ENCODE measurements around the gene SNX33. TPM values are rescaled to one million over a fixed set of nuclear protein-coding genes. Genes with fewer than 3 reads are reported as not detected.

Gene SNX33
- total RNA-seq, 2 experiments from 2014 or later, result 3.8 TPM

DNA sequence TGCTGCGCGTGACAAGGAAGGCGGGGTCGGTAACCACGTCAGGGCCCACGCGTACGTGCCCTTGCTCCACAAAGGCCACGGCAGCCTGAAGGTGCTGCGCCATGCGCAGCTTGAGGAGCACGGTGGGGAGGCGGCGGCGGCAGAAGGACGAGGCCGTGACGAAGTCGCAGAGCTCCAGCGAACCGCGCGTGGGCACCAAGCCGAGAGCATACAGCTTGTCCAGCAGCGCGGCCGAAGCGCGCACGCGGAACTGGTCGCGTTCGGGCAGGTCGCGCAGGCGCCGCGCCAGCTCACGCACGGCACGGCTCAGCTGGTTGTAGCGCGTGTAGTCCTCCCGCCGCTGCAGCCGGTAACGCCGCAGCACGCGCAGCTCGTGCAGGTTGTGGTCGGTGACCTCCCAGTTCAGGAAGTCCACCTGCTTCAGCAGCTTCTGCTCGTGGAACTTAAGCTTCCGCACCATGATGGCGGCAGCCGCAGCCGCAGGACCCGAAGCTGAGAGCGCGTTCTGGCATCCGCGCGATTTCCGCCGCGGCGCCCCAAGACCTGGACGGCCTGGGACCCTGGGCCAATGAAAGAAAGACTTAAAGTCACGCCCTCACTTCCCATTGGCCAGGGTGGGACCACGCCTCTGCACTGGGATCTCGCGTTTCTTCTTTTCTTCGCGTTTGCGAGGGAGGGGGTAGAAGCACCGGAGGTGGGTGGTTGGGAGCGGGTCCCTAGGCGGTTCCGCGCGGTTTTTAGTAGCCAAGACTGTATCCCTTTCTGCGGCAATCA, 7.8 kb upstream of the SNX33 start, which contains the start of gene IMP3:
TSS of gene IMP3 (minus strand) at position 516 of the 774 bp plus-strand sequence. CDS start at position 460, 56 bp downstream.
- ChIA-PET POLR2A (interaction anchor here (0.7 to 4.3 kb wide), 10 partner anchors 11 to 1024 kb away, joined by 3 to 73 read pairs (median 6); partner anchors contain the start of genes MAN2C1, PTPN9, SIN3A and SNUPN), CTCF (interaction anchor here (0.8 to 5.5 kb wide), 9 partner anchors 12 to 272 kb away, joined by 3 to 25 read pairs (median 6); partner anchors contain the start of genes MAN2C1, SNUPN and UBE2Q2)

DNA sequence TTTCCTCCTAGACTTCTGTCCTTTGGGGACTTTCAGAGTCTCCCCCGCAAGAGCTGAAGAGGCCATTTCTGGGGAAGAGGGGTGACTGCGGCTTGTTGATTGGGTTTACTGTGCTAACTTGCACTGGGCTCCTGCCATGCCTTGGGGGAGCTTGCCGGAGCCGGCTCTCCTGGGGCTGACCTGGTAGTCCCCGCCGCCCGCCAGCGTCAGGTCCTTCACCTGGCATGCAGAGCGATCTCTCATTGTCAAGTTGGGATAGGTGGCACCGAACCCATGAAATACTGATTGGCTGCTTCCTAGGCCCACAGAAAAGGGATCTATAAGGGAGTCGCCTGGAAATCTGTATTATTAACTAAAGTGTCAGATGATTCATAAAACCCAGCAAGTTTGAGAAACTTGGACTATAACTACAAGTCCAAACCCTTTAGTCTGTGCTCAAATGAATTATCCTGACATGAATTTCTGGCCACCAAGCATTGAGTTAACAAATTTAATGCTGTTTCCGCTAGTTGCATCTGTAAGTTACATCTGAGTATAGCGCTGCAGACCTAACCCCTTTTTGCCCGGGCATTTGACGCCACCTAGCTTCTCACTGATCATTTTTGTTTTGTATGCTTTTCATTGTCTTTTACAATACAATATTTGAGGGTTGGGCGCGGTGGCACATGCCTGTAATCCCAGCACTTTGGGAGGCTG, 7.1 kb upstream of the SNX33 start:
- POLR2A ChIA-PET, result interaction anchor here (0.5 to 4.3 kb wide), 10 partner anchors 11 to 275 kb away, joined by 3 to 73 read pairs (median 8); partner anchors contain the start of genes MAN2C1, PTPN9, SIN3A and SNUPN
- CTCF ChIA-PET, result interaction anchor here (0.5 to 5.5 kb wide), 15 partner anchors 10 to 649 kb away, joined by 3 to 25 read pairs (median 4); partner anchors contain the start of genes MAN2C1, PTPN9, SNUPN and UBE2Q2

DNA sequence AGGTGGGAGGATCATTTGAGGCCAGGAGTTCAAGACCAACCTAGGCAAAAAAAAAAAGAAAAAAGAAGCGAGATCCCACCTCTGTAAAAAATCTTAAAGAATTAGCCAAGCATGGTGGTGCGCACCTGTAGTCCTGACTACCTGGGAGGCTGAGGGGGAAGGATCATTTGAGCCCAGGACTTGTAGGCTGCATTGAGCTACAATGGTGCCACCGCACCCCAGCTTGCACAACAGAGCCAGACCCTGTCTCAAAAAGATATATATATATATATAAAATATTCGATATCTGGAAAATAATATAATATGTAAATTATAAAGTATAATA, 6.6 kb upstream of the SNX33 start:
- ChIA-PET POLR2A (interaction anchor here (2.2 to 4.3 kb wide), 4 partner anchors 15 to 273 kb away, joined by 15 to 73 read pairs (median 32); partner anchors contain the start of genes MAN2C1, PTPN9, SIN3A and SNUPN), CTCF (interaction anchor here (0.7 to 5.5 kb wide), 11 partner anchors 8 to 273 kb away, joined by 3 to 25 read pairs (median 4); partner anchors contain the start of genes MAN2C1, PTPN9, SNUPN and UBE2Q2)

DNA sequence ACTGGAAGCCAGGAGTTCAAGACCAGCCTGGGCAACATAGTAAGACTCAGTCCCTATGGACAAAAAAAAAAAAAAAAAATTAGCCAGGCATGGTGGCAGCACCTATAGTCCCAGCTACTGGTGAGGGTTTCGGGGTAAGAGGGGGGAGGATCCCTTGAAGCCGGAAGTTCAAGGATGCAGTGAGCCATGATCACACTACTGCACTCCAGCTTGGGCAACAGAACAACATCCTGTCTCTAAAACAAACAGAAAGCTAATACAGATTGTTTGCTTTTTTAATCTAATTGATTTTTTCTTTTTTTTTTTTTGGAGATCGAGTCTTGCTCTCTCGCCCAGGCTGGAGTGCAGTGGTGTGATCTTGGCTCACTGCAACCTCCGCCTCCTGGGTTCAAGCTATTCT, 6.1 kb upstream of the SNX33 start:
- CTCF ChIA-PET, result interaction anchor here (0.7 to 2.4 kb wide), 7 partner anchors 7 to 273 kb away, joined by 3 to 21 read pairs (median 4); partner anchors contain the start of genes MAN2C1 and PTPN9
- POLR2A ChIA-PET, result interaction anchor here (0.7 to 4.3 kb wide), 3 partner anchors 63 to 293 kb away, joined by 4 to 73 read pairs (median 15); partner anchors contain the start of genes PTPN9 and SIN3A

DNA sequence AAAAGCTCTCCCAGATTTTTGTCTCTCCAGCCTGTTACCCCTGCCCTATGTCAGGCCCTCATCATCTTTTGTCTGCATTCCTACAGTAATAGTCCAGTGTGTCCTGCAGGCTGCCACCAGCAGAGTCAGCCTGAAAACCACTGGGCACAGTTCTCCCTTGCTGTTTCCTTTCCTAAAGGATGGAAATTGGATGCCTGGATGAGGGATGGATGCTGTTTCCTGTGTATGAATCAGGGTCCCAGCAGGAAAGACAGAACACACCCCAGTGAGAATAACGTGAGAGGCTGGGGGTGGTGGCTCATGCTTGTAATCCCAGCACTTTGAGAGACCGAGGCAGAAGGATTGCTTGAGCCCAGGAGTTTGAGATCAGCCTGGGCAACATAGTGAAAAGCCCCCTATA, 3.3 kb upstream of the SNX33 start:
- CTCF ChIA-PET, result interaction anchor here (0.7 kb wide), 1 partner anchor 50 kb away, joined by 4 read pairs; no protein-coding TSS in a partner anchor
- POLR2A ChIA-PET, result no interaction called here

DNA sequence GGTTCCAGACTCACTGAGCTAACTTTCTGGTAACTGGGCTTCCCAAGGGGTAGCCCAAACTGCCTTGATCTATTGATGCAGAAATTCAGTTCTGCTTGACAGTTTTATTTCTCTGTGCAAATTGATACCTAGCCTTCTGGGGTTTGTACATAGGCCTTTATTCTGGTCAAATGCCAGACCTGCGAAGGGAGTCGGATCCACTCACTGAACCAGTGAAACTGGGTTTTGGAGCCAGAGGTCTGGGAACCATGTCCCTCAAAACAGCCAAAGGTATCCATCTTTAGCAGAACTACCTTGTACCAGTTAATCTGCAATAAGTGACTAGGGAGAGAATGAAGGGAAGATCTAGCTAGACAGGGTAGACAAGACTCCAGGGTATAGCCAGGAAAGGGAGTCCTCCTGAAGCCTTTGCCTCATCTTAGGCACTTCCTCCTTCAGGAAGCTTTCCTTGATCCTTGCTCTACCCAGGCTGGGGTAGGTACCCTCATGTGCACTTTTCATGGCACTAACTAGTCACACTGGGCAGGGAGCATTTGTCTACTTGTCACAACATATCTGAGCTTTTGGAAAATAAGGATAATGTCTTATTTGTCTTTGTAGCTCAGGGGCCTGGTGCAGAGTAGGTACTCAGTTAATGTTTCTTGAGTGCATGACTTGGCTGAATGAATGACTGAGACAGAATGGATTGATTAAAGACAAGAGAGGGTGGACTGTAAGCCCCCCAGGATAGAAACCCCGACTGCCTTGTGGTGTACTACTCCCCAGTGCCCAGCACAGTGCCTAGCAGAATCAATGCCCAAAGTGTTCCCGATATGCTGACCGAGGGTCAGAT, 1.4 kb upstream of the SNX33 start:
- ChIA-PET CTCF (interaction anchor here (0.7 to 2.4 kb wide), 3 partner anchors 37 to 279 kb away, joined by 3 to 9 read pairs (median 4); no protein-coding TSS in a partner anchor), POLR2A (interaction anchor here (0.5 to 1.9 kb wide), 5 partner anchors 8 to 506 kb away, joined by 3 to 11 read pairs (median 4); partner anchors contain the start of genes MAN2C1 and PTPN9)

DNA sequence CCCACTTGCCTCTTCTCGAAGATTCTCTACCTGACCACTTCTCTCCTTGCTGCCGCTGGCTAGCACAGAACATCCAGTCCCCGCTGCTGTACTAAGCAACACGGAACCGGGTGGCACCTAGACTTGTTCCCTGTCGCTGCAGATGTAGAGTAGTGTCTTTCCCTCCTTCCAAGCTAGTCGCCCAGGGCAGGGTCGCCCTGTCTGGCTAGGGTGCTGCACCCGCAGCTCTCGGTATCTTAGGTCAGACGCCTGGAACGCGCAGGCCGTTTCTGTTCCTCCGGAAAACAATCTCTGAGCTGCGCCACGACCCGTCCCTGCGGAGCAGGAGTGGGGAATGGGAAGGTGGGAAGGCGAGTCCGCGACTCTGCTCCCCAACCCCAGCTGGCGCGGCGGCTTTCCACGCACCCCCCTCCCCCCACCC, 758 bp upstream of the SNX33 start:
- POLR2A ChIA-PET, result interaction anchor here (0.5 to 1.9 kb wide), 8 partner anchors 9 to 506 kb away, joined by 3 to 11 read pairs (median 5); partner anchors contain the start of genes MAN2C1, PTPN9, SIN3A and SNUPN
- CTCF ChIA-PET, result interaction anchor here (0.9 to 2.4 kb wide), 6 partner anchors 8 to 279 kb away, joined by 3 to 9 read pairs (median 3); no protein-coding TSS in a partner anchor

DNA sequence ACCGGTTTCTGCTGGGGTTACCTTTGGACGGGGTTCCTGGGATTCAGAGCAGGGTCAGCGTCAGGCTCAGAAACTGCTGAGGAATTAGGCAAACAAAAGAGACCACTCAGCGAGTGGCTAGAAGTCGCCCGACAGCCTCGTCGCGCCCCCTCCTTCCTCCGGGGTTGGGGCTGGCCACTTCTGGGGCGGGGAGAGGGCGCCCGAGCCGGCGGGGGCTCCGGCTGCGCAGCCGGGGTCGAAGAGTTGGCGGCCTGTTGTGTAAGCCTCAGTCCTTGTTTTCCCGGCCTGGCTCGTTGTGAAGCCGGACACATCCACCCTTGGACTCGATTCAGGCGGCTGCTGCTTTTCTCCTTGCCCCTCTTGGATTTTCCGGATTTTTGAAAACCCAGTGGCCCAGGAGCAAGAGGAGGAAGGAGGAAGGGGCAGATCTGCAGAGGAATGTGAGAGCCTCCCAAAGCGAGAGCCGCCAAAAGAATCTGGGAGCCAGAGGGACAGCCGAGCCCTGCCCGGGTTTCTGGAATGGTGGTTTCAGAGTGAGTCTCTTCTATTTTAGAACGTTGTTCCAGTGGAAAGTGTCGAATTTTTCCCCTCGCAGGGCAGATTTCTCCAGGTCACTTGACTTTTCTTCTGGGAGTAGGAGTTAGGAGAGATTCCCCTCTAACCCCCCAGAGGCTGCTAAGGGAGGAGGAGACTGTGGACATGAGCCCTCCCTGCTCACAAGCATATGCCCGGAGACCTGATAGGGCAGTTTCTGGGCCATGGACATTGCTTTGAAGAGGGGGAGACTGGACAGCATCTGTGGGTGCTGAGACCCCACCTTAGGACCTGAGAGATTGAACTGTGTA, 666 bp downstream of the SNX33 start:
- ChIA-PET POLR2A (interaction anchor here (0.5 to 1.9 kb wide), 5 partner anchors 23 to 280 kb away, joined by 4 to 11 read pairs (median 5); partner anchors contain the start of genes MAN2C1 and SNUPN), CTCF (interaction anchor here (0.5 to 2.4 kb wide), 8 partner anchors 7 to 281 kb away, joined by 3 to 9 read pairs (median 3); partner anchors contain the start of gene PTPN9)

DNA sequence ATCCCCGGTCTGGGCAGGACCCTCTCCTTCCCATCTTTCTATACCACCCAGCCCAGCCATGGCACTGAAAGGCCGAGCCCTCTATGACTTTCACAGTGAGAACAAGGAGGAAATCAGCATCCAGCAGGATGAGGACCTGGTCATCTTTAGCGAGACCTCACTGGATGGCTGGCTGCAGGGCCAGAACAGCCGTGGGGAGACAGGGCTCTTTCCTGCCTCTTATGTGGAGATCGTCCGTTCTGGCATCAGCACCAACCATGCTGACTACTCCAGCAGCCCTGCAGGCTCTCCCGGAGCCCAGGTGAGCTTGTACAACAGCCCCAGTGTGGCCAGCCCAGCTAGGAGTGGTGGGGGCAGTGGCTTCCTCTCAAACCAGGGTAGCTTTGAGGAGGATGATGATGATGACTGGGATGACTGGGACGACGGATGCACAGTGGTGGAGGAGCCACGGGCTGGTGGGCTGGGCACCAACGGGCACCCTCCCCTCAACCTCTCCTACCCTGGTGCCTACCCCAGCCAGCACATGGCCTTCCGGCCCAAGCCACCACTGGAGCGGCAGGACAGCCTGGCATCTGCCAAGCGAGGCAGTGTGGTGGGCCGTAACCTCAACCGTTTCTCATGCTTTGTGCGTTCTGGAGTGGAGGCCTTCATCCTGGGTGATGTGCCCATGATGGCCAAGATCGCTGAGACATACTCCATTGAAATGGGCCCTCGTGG, 1.5 kb downstream of the SNX33 start:
- ChIA-PET CTCF (interaction anchor here (0.5 kb wide), 1 partner anchor 8 kb away, joined by 3 read pairs; no protein-coding TSS in a partner anchor), POLR2A (no interaction called here)

DNA sequence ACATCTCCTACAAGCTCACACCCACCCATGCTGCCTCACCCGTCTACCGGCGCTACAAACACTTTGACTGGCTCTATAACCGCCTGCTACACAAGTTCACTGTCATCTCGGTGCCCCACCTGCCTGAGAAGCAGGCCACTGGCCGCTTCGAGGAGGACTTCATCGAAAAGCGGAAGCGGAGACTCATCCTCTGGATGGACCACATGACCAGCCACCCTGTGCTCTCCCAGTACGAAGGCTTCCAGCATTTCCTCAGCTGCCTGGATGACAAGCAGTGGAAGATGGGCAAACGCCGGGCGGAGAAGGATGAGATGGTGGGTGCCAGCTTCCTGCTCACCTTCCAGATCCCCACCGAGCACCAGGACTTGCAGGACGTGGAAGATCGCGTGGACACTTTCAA, 2.1 kb downstream of the SNX33 start:
- ChIA-PET CTCF (no interaction called here), POLR2A (no interaction called here)

DNA sequence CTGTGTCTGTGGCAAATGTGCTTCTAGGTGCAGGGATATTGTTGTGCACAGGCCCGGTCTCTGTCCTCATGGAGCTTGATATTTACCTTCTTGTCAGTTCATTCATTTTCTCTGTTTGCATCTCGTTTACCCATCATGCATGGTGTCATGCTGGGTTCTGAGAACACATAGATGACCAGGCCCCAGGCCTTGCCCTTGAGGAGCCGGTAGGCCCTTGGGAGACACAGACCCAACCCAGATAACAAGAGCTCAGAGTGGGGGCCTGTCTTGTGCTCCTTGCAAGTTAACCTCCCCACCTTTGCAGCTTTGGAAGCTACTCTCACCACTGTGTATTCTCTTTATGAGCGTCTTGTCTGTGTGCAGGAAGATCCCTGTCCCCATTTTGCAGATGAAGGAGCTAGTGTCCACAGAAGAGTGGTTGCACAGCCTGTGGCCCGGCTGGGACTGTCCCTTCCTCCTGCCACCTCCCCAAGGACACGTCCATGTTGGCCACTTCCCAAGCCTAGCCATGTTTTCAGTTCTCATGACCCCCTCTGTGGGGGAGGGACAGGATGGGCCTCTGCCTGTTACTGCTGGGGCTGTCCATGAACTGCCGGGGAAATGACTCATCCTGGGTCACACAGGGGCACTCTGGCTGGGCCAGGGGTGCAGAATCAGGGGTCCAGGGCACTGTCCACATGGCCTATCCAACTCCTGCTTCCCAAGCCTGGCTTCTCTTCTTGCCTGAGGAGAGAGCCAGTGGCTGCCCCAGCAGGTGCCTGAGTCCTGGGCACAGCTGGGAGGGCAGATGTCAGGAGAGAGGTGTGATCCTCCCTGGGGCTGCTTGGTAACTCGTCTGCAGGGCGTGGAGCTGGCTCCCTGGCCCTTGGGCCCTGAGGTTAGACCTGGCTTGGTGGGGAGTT, 3.4 kb downstream of the SNX33 start:
- ChIA-PET POLR2A (interaction anchor here (0.6 to 1.8 kb wide), 3 partner anchors 11 to 195 kb away, joined by 3 to 7 read pairs (median 4); partner anchors contain the start of gene IMP3), CTCF (interaction anchor here (0.9 to 1.1 kb wide), 2 partner anchors 11 to 35 kb away, joined by 3 read pairs; partner anchors contain the start of gene IMP3)

DNA sequence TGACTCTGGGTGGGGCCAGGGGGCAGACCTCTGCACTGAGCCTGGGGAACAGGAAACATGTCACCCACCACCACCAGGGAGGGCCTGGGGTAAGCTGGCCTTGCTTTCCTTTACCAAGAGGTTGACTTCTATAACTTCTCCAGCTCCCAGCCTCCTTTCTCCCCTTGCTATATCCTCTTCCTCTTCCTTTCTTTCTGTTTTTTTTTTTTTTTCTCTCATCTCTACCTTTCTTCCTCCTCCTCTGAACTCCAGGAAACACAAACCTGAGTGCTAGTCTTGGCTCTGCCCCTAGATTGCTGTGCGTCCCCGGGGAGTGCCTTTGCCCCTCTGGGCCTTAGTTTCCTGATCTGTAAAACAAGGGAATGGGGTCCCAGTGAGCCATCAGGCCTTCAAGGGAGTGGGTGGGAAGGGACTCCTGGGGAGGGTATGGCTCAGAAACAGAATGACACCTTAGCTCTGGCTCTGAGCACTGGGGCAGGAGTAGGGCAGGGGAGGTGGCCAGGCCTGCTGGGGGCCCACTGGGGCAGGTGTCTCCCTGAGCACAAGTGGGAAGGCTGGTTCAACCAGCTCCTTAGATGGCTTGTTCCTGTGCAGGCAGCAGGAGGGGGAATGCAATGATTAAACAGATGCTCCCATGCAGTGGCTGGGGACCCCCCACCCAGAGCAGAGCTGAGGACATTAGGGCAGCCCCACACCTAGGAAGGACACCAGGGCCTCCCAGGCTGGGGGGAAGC, 4.3 kb downstream of the SNX33 start:
- ChIA-PET CTCF (interaction anchor here (0.5 to 1.1 kb wide), 3 partner anchors 12 to 151 kb away, joined by 3 read pairs; partner anchors contain the start of gene IMP3), POLR2A (interaction anchor here (0.6 to 1.8 kb wide), 3 partner anchors 12 to 196 kb away, joined by 3 to 7 read pairs (median 4); partner anchors contain the start of gene IMP3)

DNA sequence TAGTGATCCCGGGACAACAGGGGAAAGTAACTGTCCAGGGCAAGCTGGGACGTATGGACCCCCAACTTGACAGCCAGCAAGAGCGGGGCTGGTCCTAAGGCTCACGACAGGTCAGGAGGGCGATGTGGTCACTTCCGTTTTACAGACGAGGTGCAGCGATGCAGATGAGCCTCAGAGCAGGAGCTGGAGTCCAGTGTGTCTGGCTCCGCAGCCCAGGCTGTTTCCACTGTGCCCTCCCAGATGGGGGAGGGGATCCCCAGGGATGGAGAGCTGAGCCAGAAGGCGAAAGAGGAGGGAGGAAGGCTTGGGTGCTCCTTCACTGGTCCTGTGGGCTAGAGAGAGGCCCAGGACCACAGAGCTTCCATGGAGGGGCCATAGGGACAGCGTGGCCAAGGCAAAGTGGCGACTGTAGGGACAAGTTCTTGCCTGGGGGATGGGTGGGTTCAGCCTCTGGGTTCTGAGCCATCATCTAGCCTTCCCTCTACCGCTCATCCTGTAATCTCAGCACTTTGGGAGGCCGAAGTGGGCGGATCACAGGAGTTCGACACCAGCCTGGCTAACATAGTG, 5.7 kb downstream of the SNX33 start:
- ChIA-PET POLR2A (no interaction called here), CTCF (no interaction called here)

DNA sequence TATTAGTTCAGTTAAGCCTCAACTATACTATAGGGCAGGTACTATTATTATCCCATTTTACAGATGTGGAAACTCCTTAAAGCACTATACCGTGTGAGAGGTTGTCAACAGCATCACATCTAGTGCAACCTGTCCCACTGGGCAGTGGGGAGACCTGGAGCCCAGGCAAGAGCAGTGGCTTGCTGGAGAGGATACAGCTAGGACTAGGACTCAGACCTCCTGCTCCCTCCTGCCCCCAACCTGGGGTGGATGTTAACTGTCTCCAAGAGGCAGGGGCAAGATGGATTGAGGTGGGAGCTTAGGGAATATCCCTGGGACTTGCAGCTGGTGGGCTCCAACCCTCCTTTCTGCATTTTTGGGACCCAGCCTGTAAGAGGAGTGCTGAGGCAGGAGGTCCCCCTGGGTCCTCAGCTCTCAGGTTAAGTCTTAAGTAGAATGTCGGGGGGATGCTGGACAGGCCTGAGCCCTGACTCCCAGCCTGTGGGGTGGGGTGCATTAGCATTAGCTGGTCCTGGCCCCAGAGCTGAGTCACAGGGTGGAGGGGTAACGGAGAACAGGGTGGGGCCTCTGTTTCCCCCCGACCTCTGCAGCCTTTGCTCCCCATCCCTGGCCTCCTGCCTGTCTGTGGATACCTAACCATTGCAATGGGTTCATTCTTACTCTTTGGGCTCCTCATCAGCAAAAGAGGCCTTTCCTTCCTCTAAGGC, 6.6 kb downstream of the SNX33 start:
- CTCF ChIA-PET, result no interaction called here
- POLR2A ChIA-PET, result no interaction called here
